ENCODE data around the gene TEX101.
"Not testable (repeated sequence)": the region's sequence is repeated elsewhere in the genome, so short reads cannot be mapped to it uniquely, and the experiment has no call there.

The TEX101 gene, protein sequence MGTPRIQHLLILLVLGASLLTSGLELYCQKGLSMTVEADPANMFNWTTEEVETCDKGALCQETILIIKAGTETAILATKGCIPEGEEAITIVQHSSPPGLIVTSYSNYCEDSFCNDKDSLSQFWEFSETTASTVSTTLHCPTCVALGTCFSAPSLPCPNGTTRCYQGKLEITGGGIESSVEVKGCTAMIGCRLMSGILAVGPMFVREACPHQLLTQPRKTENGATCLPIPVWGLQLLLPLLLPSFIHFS

DNA sequence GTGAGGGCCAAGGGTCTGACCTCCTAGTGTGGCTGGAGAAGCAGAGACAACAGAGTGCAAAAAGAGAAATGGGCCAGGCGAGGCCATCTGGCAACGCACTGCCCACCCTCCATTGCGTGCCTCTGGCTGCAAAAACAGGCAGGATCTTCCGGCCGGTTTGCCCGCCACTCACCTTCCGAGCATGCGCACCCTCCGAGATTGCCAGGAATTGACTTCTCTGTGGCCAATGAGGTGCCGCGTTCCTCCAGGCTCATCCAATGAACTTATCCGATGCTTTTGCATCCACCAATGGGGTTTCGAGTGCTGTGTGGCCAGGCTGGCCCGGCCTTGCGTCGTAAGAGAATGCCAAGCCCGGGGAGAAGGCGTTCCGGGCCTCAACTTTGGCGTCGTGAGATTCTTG is at the start of gene TEX101:
TSS of gene TEX101 (plus strand) at position 337 of the 400 bp plus-strand sequence. CDS start 1,030 bp downstream, outside the sequence.
- TF ChIP-seq, protein P1, sequence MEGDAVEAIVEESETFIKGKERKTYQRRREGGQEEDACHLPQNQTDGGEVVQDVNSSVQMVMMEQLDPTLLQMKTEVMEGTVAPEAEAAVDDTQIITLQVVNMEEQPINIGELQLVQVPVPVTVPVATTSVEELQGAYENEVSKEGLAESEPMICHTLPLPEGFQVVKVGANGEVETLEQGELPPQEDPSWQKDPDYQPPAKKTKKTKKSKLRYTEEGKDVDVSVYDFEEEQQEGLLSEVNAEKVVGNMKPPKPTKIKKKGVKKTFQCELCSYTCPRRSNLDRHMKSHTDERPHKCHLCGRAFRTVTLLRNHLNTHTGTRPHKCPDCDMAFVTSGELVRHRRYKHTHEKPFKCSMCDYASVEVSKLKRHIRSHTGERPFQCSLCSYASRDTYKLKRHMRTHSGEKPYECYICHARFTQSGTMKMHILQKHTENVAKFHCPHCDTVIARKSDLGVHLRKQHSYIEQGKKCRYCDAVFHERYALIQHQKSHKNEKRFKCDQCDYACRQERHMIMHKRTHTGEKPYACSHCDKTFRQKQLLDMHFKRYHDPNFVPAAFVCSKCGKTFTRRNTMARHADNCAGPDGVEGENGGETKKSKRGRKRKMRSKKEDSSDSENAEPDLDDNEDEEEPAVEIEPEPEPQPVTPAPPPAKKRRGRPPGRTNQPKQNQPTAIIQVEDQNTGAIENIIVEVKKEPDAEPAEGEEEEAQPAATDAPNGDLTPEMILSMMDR (conservative IDR thresholded peaks at IDR 0.05) = no peak

DNA sequence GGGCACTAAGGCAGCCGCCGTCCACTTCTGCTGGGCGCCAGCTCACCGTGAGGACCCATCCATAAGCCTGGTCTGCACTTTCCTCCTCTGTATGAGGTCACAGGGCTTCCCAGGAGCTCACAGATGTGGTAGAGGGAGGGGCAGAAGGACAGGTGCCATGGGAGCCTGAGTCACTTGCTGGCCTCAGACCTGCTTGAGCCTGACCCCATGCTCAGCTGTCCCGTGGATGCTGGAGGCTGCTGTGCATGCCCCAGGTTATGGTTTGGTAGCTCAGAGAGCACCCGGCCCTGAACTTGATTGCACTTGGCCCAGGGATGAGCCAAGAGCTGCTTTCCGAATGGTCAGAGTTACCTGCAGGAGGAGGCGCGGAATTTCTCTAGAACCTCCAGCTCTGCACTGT is 49.0 kb upstream of the TEX101 start:
- not testable (repeated sequence) for H3K27ac ChIP-seq

More for the DNA sequence above, at the start of gene TEX101:
- no peak within 1 kb of the TSS for H3K27ac ChIP-seq

DNA sequence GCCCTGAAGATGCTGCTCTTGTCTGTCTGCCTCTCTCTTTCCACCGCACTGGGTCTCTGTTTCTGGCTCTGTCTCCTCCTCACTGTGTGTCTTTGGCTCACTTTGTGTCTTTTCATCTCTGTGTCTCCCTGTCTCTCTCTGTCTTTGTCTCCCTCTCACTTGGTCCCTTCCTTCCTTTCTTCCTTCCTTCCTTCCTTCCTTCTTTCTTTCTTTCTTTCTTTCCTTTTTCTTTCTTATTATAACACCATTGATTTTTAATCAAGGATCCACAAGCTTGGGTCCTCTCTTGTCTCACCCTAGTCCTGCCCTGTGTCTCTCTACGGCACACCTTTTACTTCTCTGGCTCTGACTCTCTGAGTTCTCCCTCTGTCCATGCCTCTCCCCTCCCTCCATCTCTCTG is 46.9 kb upstream of the TEX101 start:
- H3K27ac ChIP-seq = no peak overlapping the region
- TF ChIP-seq, protein P1 (conservative IDR thresholded peaks at IDR 0.05) = no peak

DNA sequence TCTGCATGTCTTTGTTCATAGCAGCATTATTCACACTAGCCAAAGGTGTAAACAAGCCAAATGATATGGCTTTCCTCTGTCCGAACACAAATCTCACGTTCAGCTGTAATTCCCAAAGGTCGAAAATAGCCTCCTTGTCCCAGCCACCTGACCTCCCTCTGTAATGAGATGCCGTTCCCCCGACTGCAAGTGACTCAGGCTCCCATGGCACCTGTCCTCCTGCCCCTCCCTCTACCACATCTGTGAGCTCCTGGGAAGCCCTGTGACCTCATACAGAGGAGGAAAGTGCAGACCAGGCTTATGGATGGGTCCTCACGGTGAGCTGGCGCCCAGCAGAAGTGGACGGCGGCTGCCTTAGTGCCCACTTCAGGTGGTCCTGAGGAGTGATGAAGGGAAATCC is 45.8 kb upstream of the TEX101 start:
- H3K27ac ChIP-seq = not testable (repeated sequence)

DNA sequence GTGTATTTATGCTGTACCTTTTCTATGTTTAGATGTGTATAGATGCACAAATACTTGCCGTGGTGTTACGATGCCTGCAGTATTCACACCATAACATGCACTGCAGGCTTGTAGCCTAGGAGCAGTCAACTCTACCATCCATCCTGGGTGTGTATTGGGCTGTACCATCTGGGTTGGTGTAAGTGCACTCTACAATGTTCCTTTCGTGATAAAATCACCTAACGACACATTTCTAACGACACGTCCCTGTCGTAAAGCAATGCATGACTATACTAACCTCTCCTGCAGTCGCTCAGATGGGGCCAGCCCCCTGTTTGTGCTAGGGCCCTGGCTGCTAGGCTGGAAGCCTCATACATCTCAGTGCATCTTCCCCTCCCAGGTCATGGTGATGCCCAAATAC is 42.8 kb upstream of the TEX101 start:
- TF ChIP-seq, protein P1 (conservative IDR thresholded peaks at IDR 0.05) = no peak
- no peak overlapping the region for H3K27ac ChIP-seq

DNA sequence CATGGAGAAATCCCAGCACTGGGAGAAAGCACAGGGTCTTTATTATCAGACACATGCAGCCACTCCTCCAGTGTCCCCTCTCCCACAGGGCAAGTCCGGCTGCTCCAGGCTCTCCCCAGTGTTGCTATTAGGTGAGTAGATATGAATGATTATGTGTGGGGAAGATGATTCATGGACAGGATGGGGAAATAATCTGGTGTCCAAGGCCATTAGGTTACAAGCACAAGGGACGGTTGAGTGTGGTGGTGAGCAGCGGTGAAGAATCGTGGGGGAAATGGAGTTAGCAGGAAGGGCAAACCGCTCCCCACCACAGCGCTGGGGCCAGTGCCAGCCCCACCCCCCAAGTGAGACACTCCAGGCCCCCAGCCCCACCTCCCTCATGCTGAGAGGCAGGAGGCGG is 42.2 kb upstream of the TEX101 start:
- H3K27ac ChIP-seq = no peak overlapping the region
- TF ChIP-seq, protein P1 (conservative IDR thresholded peaks at IDR 0.05) = no peak

DNA sequence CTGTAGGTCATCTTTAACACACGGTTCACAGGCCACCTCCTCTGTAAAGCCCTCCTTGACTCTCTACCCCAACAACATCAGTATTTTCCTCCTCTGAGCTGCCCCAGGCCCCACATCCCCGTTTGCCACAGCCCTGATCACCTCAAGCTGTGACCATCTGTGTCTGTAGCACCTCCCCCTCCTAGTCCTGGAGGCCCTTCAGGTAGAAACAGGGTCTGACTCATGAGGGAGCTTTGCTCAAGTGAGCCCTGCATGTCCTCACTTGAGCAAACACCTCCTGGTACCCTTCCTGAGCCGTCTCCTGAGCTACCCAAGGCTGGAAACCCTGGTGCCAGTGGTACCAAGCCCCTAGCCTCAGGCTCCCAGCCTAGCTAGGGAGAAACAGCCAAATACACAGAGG is 37.1 kb upstream of the TEX101 start:
- not testable (repeated sequence) for H3K27ac ChIP-seq

DNA sequence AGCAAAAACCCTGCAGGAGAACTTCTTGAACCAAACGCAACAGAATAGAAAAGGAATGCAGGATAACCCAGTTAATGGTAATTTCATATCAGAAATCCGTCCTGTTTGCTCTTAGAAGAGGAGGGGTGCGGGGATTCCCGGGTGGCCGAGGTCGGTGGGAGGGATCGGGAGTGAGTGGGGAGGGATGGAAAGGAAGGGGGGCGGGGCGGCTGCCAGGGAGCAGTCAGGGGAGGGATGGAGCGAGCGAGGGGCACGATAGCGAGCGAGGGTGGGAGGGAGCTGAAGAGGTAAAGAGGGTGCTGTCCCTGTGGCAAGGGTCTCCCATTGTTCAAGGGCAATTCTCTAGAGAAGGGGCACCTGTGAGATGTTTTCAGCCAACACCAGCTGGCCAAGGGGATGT is 34.7 kb upstream of the TEX101 start:
- peak overlapping the region; percentile 27; the same call in 1 of the 2 replicates for H3K27ac ChIP-seq
- TF ChIP-seq, protein P1 (conservative IDR thresholded peaks at IDR 0.05) = no peak

DNA sequence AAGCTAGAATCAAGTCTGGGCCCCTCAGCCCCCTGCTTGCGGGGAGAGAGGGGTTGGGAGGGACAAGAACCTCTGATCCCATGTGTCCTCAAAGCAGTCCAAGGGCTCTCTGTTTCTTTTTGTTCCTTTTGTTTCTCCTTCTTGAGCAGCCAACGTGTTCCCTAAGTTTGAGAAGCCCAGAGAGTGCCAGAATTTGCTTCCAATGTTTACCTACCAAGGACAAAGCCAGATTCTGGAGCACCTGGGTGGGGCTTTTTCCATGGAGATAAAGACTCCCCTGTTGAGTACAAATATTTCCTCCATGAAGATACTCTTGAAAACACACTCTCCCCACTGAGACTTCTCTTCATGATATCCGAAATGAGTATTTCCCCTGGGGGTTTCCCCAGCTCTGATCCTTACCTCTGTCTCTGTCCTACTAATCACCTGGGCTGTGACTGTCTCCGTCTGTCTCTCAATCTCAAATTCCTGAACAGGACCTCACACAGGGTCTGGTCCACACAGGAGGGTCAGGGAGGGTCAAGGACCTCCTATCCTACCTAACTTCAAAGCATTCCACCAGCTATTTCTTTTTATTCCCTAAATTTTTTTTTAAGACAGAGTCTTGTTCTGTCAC is 33.8 kb upstream of the TEX101 start:
- peak overlapping the region; percentile 27; the same call in 1 of the 2 replicates for H3K27ac ChIP-seq
- TF ChIP-seq, protein P1 (conservative IDR thresholded peaks at IDR 0.05) = no peak

DNA sequence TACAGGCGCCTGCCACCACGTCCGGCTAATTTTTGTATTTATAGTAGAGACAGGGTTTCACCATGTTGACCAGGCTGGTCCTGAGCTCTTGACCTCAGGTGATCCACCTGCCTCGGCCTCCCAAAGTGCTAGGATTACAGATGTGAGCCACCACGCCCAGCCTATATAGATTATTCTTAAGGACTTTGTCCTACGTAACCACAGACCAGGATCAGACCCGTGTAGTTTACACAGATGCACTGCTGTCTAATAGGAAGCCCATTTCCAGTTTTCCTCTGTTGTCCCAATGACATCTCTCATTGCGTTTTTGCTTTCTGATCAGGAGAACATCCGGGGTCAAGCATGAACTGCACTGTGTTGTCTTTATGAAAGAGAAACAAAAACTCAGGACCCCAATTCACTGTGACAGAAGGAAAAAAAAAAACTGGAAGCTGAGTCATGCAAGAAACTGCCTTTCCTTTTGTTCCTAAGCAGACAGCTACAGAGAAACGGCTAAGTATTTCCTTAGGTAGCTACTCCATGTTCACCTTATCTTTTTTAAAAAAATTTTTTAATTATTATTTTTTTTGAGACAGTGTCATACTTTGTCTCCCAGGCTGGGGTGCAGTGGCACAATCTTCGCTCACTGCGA is 32.0 kb upstream of the TEX101 start:
- not testable (repeated sequence) for H3K27ac ChIP-seq

DNA sequence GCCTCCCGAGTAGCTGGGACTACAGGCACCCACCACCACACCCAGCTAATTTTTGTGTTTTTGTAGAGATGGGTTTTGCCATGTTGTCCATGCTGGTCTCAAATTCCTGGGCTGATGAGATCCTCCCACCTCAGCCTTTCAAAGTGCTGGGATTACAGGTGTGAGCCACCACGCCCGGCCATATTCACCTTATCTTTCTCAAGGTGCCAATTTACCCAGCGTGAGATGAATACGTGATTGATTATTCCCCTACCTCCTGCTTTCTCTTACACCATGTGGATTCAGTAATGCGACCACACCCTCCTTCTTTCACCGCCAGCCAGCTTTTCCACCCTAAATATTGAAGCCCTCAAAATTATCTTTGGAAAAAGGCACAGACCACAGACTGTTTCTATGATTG is 31.4 kb upstream of the TEX101 start:
- not testable (repeated sequence) for H3K27ac ChIP-seq

DNA sequence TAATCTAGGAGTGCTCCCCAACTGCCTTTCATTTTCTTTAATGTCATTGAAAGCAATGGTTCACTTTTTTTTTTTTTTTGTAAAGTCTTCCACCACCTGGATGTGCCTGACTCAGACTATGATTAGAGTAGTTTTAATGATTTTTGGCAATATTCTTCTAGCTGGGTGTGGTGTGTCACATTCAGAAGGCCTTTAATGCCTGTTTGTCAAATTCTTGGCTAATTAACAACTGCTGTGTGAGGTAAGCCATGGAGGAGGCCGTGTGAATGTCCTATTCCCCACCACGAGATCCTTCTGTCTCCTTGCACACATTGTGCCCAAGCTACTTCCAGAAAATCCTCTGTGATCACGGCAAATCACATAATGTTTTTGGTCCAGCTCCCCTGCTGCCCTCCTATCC is 30.9 kb upstream of the TEX101 start:
- not testable (repeated sequence) for H3K27ac ChIP-seq

DNA sequence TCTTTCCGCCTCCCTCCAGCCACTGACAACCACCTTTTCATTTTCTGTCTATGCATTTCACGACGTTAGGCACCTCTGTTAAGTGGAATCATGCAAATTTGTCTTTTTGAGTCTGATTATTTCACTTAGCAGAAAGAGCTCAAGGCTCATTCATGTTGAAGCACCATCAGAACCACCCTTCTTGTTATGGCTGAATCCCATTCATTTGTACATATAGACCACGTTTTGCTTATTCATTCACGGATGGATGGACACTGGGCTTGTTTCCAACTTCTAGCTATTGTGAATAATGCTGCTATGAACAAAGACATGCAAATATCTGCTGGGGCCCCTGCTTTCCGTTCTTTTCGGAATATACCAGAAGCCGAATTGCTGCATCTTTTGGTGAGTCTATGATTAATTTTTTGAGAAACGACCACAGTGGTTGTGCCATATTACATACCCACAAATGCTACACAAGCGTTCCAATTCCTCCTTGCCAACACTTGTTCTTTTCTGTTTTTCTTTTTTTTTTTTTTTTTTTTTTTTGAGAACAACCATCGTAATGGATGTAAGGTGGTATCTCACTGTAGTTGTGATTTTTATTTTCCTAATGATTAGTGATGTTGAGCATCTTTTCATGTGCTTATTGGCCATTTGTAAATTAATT is 23.7 kb upstream of the TEX101 start:
- H3K27ac ChIP-seq = peak overlapping the region; percentile 72

Measured in VCaP (cell line).